Measurements from ENCODE around the gene SYK.
"Not testable (repeated sequence)": the region's sequence is repeated elsewhere in the genome, so short reads cannot be mapped to it uniquely, and the experiment has no call there.

The SYK gene

GRCh38 chr9:90799271-90799852 is 2.3 kb upstream of the SYK start:
- DNase-seq: no peak

- DNase-seq: no peak
Measured at GRCh38 chr9:90801973-90802322, 329 bp downstream of the SYK start.

- DNase-seq: no peak
Measured at GRCh38 chr9:90802386-90802985, 867 bp downstream of the SYK start.

GRCh38 chr9:90803860-90804593 is 2.4 kb downstream of the SYK start:
- peak in 1 of 2 donors; percentile 68 for DNase-seq

- peak in 1 of 2 donors; percentile 47 for DNase-seq
Measured at GRCh38 chr9:90805006-90805996, 3.7 kb downstream of the SYK start.

GRCh38 chr9:90807006-90807405 is 5.4 kb downstream of the SYK start:
- DNase-seq: no peak

GRCh38 chr9:90808398-90808797 is 6.8 kb downstream of the SYK start:
- no peak for DNase-seq

GRCh38 chr9:90808890-90809685 is 7.5 kb downstream of the SYK start:
- DNase-seq: peak in 1 of 2 donors; percentile 58

- no peak for DNase-seq
Measured at GRCh38 chr9:90810691-90811090, 9.1 kb downstream of the SYK start.

GRCh38 chr9:90813046-90813445 is 11.4 kb downstream of the SYK start:
- no peak for DNase-seq

GRCh38 chr9:90813523-90813922 is 11.9 kb downstream of the SYK start:
- DNase-seq: no peak

- no peak for DNase-seq
Measured at GRCh38 chr9:90814355-90814754, 12.7 kb downstream of the SYK start.

GRCh38 chr9:90815183-90815943 is 13.7 kb downstream of the SYK start:
- DNase-seq: peak in 1 of 2 donors; percentile 94

- DNase-seq: no peak
Measured at GRCh38 chr9:90815944-90816357, 14.3 kb downstream of the SYK start.

GRCh38 chr9:90816690-90817089 is 15.1 kb downstream of the SYK start:
- DNase-seq: no peak

GRCh38 chr9:90818279-90818678 is 16.7 kb downstream of the SYK start:
- DNase-seq: no peak

- DNase-seq: not testable (repeated sequence)
Measured at GRCh38 chr9:90820406-90820805, 18.8 kb downstream of the SYK start.

- DNase-seq: not testable (repeated sequence)
Measured at GRCh38 chr9:90821236-90821635, 19.6 kb downstream of the SYK start.

GRCh38 chr9:90821697-90822096 is 20.1 kb downstream of the SYK start:
- no peak for DNase-seq

- no peak for DNase-seq
Measured at GRCh38 chr9:90822866-90823265, 21.2 kb downstream of the SYK start.

- DNase-seq: no peak
Measured at GRCh38 chr9:90825586-90825985, 24.0 kb downstream of the SYK start.

All from bone marrow (tissue), 2 donors.